GM19468 (cell line): ENCODE results near the gene VWA3A.
"Not testable (repeated sequence)": the region's sequence is repeated elsewhere in the genome, so short reads cannot be mapped to it uniquely, and the experiment has no call there.

Experiments
- ATAC-seq: cut with Tn5 transposase; IDR thresholded peaks from one replicate; pipeline ENCODE4 v1.9.1; 2021; ENCODE audit warnings: mild to moderate bottlenecking, moderate library complexity, moderate number of reproducible peaks; ENCODE audit not compliant: unreplicated experiment; ENCODE audit errors: extremely low read depth

The VWA3A gene

GRCh38 chr16:22195445-22195694 lies 103.0 kb downstream of the VWA3A start:
- no peak for ATAC-seq

- peak; percentile 25 for ATAC-seq
Measured at GRCh38 chr16:22195695-22196558, 103.6 kb downstream of the VWA3A start.

DNA sequence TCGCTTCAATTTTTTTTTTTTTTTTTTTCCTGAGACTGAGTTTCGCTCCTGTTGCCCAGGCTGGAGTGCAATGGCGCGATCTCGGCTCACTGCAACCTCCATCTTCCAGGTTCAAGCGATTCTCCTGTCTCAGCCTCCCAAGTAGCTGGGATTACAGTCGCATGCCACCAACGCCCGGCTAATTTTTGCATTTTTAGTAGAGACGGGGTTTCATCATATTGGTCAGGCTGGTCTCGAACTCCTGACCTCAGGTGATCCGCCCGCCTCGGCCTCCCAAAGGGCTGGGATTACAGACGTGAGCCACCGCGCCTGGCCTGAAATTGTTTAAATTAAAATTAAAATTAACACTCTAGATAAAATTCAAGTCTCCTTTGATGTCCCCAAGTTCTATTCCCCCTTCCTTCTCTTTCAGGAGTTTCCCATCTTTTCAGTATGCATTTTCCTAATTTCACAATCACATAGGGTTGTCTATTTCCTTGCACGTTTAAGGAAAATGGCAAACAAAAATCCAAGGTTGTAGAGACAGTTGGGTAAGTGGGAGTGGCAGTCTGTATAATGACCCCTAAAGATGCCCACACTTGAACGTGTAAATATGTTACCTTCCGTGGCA lies 104.3 kb downstream of the VWA3A start:
- not testable (repeated sequence) for ATAC-seq

- no peak for ATAC-seq
Measured at GRCh38 chr16:22198547-22199293, 106.4 kb downstream of the VWA3A start.

DNA sequence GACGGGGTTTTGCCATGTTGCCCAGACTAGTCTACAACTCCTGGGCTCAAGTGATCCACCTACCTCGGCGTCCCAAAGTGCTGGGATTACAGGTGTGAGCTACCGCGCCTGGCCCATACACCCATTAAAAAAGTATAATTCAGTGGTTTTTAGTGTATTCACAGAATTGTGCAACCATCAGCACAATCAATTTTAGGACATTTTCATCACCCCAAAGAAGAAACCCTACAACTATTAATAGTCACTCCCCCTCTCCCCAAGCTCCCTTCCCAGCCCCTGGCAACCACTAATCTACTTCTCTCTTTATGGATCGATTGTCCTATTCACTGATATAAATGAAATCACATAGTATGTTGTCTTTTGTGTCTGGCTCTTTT lies 109.9 kb downstream of the VWA3A start:
- no peak for ATAC-seq

GRCh38 chr16:22203091-22203490 lies 110.8 kb downstream of the VWA3A start:
- ATAC-seq: no peak

DNA sequence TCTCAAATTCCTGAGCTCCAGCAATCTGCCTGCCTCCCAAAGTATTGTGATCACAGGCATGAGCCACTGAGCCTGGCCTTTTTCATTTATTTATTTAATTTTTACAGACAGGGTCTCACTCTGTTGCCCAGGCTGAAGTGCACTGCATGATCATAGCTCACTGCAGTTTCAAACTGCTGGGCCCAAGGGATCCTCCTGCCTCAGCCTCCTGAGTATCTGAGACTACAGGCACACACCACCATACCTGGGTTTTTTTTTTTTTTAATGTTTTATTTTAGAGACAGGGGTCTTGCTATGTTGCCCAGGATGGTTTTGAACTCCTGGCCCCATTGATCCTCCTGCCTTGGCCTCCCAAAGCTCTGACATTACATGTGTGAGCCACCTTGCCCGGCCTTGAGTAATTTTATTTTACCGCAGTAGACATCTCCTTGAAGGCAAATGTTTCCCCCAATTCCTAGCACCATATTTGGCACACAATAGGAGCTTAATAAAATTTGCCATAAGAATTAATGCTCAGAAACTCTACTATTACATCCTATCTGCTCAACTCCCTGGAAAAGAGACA lies 111.8 kb downstream of the VWA3A start:
- ATAC-seq: no peak

DNA sequence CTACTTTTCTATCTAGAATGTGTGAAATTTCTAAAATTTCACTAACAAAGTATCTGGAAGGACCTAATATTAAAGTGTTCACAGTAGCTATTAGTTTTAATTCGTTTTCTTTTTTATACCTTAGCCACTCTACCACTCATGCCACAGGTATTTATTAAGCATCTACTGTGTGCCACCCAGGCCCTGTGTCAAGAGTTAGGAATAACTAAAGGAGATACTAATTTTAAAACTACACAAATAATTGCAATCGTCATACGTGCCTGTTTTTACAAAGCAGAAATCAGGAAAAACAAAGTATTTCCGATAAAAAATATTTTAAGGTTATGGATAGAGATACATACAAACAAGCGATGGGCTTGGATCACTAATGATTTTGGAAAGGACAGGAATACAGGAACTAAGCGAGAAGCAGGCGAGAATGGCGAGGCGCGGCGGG lies 113.3 kb downstream of the VWA3A start:
- ATAC-seq: no peak

- ATAC-seq: peak; percentile 75
Measured at GRCh38 chr16:22206013-22206841, 113.9 kb downstream of the VWA3A start, which contains the start of gene EEF2K. TSS of gene EEF2K (plus strand) at chr16:22206278. CDS start at chr16:22225730, 19,452 bp downstream.
